HEK293 (cell line): ENCODE results near the gene AP2A1.

Experiments
- CTCF ChIA-PET: fragments of 350-600 bp; formaldehyde crosslinking; extraction: SDS; loops from one replicate; lab custom pipeline; 2021; ENCODE audit warnings: antibody characterized with exemption; lab: Yijun Ruan, JAX
- POLR2A ChIA-PET: fragments of 300-600 bp; formaldehyde crosslinking; extraction: SDS; loops from one replicate; lab custom pipeline; 2020; ENCODE audit warnings: antibody characterized with exemption, inconsistent platforms; lab: Yijun Ruan, JAX
- H3K27ac ChIP-seq: fragments of 200-500 bp; sonication (Bioruptor generic); 2 replicates; pipeline ENCODE4 v1.5.1; 2014; ENCODE audit warnings: low read depth, low read length, control low read depth, inconsistent platforms; ENCODE audit errors: extremely low read depth
- H3K36me3 ChIP-seq, 2 experiments: fragments of 200-500 bp in 1 of 2; sonication (Bioruptor generic) in 1 of 2; 1 replicate in 1 of 2; 2 replicates in 1 of 2; pipeline ENCODE4 v1.5.1; 2014 to 2017; ENCODE audit warnings: inconsistent platforms in 2 of 2, low read length in 2 of 2; ENCODE audit not compliant: control insufficient read depth in 2 of 2, insufficient read depth in 1 of 2
- H3K4me1 ChIP-seq: fragments of 200-500 bp; sonication (Bioruptor generic); 2 replicates; pipeline ENCODE4 v1.5.1; 2014; ENCODE audit warnings: mild to moderate bottlenecking, low read length, inconsistent platforms; ENCODE audit not compliant: control insufficient read depth, insufficient read depth
- H3K4me3 ChIP-seq: 2 replicates; pipeline ENCODE4 v1.5.1; 2011; ENCODE audit warnings: low read depth, mild to moderate bottlenecking, control low read depth, low read length, moderate library complexity
- H3K9me3 ChIP-seq: fragments of 200-500 bp; sonication (Bioruptor generic); 2 replicates; pipeline ENCODE4 v1.5.1; 2014; ENCODE audit warnings: low read depth, low read length, inconsistent platforms; ENCODE audit not compliant: control insufficient read depth, insufficient read depth
- HOXA7 ChIP-seq: sonication (generic); formaldehyde crosslinking; IDR thresholded peaks from 2 replicates; pipeline ENCODE4 v1.8.1; 2022; ENCODE audit warnings: missing genetic modification reagents, borderline replicate concordance
- OVOL3 ChIP-seq: fragments of 450-650 bp; formaldehyde crosslinking; IDR thresholded peaks from 2 replicates; pipeline ENCODE4 v1.5.1; 2016; ENCODE audit warnings: missing biosample characterization, missing genetic modification characterization
- SP7 ChIP-seq: fragments of 450-650 bp; formaldehyde crosslinking; IDR thresholded peaks from 2 replicates; pipeline ENCODE4 v1.5.1; 2016; ENCODE audit warnings: missing biosample characterization, missing genetic modification characterization
- ZIC2 ChIP-seq: fragments of 450-650 bp; formaldehyde crosslinking; IDR thresholded peaks from 2 replicates; pipeline ENCODE4 v1.5.1; 2016; ENCODE audit warnings: missing biosample characterization, missing genetic modification characterization
- ZNF10 ChIP-seq: fragments of 450-650 bp; formaldehyde crosslinking; IDR thresholded peaks from 2 replicates; pipeline ENCODE4 v1.5.1; 2017; ENCODE audit warnings: missing biosample characterization, missing genetic modification characterization
- ZNF121 ChIP-seq: fragments of 450-650 bp; formaldehyde crosslinking; IDR thresholded peaks from 2 replicates; pipeline ENCODE4 v1.5.1; 2016; ENCODE audit warnings: missing biosample characterization, missing genetic modification characterization
- ZNF184 ChIP-seq: fragments of 450-650 bp; IDR thresholded peaks from 2 replicates; pipeline ENCODE4 v1.5.1; 2018; ENCODE audit warnings: missing biosample characterization, mild to moderate bottlenecking, missing genetic modification characterization
- ZNF23 ChIP-seq: fragments of 450-650 bp; formaldehyde crosslinking; IDR thresholded peaks from 2 replicates; pipeline ENCODE4 v1.5.1; 2016; ENCODE audit warnings: missing biosample characterization, missing genetic modification characterization, borderline replicate concordance
- ZNF274 ChIP-seq, 2 experiments: fragments of 200-500 bp in 1 of 2; fragments of 450-650 bp in 1 of 2; sonication (Bioruptor generic) in 1 of 2; formaldehyde crosslinking in 1 of 2; IDR thresholded peaks; 2 replicates each; pipeline versions ENCODE4 v1.5.1 to v1.6.1; 2014 to 2016; ENCODE audit warnings: borderline replicate concordance in 1 of 2, inconsistent platforms in 1 of 2, low read length in 1 of 2, missing biosample characterization in 1 of 2, missing genetic modification characterization in 1 of 2
- ZNF292 ChIP-seq: fragments of 450-650 bp; formaldehyde crosslinking; IDR thresholded peaks from 2 replicates; pipeline ENCODE4 v1.5.1; 2016; ENCODE audit warnings: low read depth, missing biosample characterization, missing genetic modification characterization, borderline replicate concordance
- ZNF514 ChIP-seq: fragments of 450-650 bp; formaldehyde crosslinking; IDR thresholded peaks from 2 replicates; pipeline ENCODE4 v1.5.1; 2016; ENCODE audit warnings: missing biosample characterization, missing genetic modification characterization
- ZNF660 ChIP-seq: fragments of 450-650 bp; IDR thresholded peaks from 2 replicates; pipeline ENCODE4 v1.5.1; 2018; ENCODE audit warnings: missing biosample characterization, mild to moderate bottlenecking, missing genetic modification characterization
- ZNF704 ChIP-seq: fragments of 450-650 bp; formaldehyde crosslinking; IDR thresholded peaks from 2 replicates; pipeline ENCODE4 v1.5.1; 2016; ENCODE audit warnings: missing biosample characterization, missing genetic modification characterization
- ZNF747 ChIP-seq: fragments of 450-650 bp; formaldehyde crosslinking; IDR thresholded peaks from 2 replicates; pipeline ENCODE4 v1.5.1; 2016; ENCODE audit warnings: missing biosample characterization, missing genetic modification characterization
- ZNF843 ChIP-seq: fragments of 450-650 bp; formaldehyde crosslinking; IDR thresholded peaks from 2 replicates; pipeline ENCODE4 v1.5.1; 2016; ENCODE audit warnings: missing biosample characterization, missing genetic modification characterization
- TF ChIP-seq, protein P1 (sequence below): fragments of 450-650 bp; formaldehyde crosslinking; IDR thresholded peaks from 2 replicates; pipeline ENCODE4 v1.5.1; 2017; ENCODE audit warnings: missing biosample characterization, missing genetic modification characterization
- TF ChIP-seq, protein P2 (sequence below): fragments of 450-650 bp; formaldehyde crosslinking; IDR thresholded peaks from 2 replicates; pipeline ENCODE4 v1.5.1; 2016; ENCODE audit warnings: missing biosample characterization, missing genetic modification characterization

AP2A1 gene

DNA sequence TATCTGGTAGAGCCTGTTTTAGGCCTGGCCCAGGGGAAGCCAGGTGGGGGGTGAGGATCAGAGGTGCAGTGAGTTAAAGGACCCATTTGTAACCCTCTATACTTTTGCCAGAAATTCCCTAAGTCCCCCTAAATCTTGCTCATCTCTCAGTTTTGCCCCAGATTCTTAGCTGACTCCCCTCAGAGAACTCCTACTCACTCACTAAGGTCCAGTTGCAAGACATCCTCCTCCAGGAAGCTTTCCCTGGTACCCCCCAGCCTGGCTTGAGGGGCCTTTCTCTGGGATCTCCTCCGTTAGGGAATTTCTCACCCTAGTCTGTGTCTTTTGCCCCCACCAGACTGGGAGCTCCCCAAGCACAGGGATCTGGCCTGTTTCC, 5.6 kb upstream of the AP2A1 start:
- TF ChIP-seq ZNF292 (tag by site-specific recombination) (no peak), SP7 (tag by site-specific recombination) (no peak), ZNF704 (no peak), ZNF184 (no peak), ZNF660 (tag by site-specific recombination) (no peak), ZNF23 (tag by site-specific recombination) (no peak), ZNF843 (tag by site-specific recombination) (no peak), ZNF274 (IDR thresholded peaks at IDR 0.05; ENCODE audit: low read length) (no peak), ZNF274 (tag by site-specific recombination; IDR thresholded peaks at IDR 0.05; ENCODE audit: borderline replicate concordance) (peak; percentile 74; the same call in 1 of the 2 replicates)
- TF ChIP-seq, protein P1, sequence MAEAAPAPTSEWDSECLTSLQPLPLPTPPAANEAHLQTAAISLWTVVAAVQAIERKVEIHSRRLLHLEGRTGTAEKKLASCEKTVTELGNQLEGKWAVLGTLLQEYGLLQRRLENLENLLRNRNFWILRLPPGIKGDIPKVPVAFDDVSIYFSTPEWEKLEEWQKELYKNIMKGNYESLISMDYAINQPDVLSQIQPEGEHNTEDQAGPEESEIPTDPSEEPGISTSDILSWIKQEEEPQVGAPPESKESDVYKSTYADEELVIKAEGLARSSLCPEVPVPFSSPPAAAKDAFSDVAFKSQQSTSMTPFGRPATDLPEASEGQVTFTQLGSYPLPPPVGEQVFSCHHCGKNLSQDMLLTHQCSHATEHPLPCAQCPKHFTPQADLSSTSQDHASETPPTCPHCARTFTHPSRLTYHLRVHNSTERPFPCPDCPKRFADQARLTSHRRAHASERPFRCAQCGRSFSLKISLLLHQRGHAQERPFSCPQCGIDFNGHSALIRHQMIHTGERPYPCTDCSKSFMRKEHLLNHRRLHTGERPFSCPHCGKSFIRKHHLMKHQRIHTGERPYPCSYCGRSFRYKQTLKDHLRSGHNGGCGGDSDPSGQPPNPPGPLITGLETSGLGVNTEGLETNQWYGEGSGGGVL (tag by site-specific recombination), result no peak
- H3K27ac ChIP-seq, result no peak overlapping the region
- peaks cover 7% of the 10 kb centered on the region for H3K4me1 ChIP-seq
- no peaks in the 10 kb centered on the region for H3K36me3 ChIP-seq
- CTCF ChIA-PET, result interaction anchor here (0.6 kb wide), 1 partner anchor 36 kb away, joined by 3 read pairs; no protein-coding TSS in a partner anchor
- POLR2A ChIA-PET, result no interaction called here
- no peaks in the 10 kb centered on the region for H3K9me3 ChIP-seq
- no peak overlapping the region for H3K4me3 ChIP-seq

DNA sequence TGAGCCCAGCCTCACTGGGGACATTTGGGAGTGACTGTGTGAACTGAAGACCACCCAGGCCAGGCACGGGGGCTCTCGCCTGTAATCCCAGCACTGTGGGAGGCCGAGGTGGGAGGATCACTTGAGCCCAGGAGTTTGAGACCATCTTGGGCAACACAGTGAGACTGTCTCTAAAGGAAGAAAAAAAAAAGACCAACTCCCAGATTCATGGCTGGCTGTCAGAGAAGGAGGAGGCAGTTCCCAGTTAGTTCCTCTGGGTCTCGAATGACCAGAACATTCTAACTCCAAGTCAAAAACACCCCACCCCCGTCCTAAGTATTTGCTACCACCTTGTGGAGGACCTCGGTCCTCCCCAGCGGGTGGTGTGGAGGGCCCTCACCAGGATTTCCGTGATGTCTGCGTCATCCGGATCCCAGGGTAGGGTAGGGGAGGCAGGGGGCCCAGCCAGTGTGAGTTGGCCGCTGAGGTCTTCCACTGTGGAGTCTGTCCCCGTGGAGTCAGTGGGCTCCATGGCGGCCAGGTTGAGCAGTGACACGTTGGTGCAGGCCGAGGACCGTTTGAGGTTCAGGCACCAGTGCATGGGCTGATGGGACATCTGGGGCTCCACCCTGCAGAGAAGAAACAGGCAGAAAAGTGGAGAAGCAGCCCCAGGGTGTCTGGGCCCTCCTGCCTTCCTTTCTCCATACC, 5.0 kb upstream of the AP2A1 start:
- ChIA-PET CTCF (interaction anchor here (0.6 to 1.0 kb wide), 2 partner anchors 10 to 35 kb away, joined by 3 read pairs; no protein-coding TSS in a partner anchor), POLR2A (no interaction called here)
- TF ChIP-seq OVOL3 (tag by site-specific recombination) (no peak), ZNF514 (tag by site-specific recombination) (no peak), ZIC2 (tag by site-specific recombination) (peak; percentile 66)
- Histone ChIP-seq H3K4me3 (no peak overlapping the region), H3K27ac (no peak overlapping the region), H3K36me3 (no peaks in the 10 kb centered on the region), H3K9me3 (no peaks in the 10 kb centered on the region), H3K4me1 (peaks cover 7% of the 10 kb centered on the region)

DNA sequence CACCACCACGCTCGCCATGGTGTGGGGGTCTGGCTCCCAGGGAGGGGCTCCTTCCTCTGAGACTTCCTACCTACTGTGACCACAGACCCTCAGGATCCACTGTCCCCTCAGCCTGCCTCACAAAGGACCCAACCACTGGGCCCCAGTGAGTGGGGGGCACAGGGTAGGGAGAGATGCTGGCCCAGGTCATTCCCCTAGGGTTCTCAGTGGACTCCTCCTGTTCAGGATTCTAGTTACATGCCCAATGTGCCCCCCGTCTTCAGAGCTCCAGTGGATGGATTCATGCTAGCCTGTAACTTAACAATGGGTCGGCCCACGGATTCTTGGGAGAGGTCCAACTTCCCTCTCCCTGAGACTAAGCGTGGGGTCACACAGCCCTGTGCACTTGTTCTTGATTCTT, 3.6 kb upstream of the AP2A1 start, which contains the start of gene TSKS:
Gene TSKS (minus strand): TSS at position 77 of the 400 bp plus-strand sequence. CDS start 59 bp downstream, at position 18.
- H3K4me1 ChIP-seq, result peaks cover 16% of the 10 kb centered on the region
- H3K36me3 ChIP-seq, result no peaks in the 10 kb centered on the region
- ChIA-PET CTCF (interaction anchor here (0.6 to 0.7 kb wide), 2 partner anchors 30 to 70 kb away, joined by 3 read pairs; no protein-coding TSS in a partner anchor), POLR2A (no interaction called here)
- H3K27ac ChIP-seq, result no peak within 1 kb of the TSS
- TF ChIP-seq, protein P2, sequence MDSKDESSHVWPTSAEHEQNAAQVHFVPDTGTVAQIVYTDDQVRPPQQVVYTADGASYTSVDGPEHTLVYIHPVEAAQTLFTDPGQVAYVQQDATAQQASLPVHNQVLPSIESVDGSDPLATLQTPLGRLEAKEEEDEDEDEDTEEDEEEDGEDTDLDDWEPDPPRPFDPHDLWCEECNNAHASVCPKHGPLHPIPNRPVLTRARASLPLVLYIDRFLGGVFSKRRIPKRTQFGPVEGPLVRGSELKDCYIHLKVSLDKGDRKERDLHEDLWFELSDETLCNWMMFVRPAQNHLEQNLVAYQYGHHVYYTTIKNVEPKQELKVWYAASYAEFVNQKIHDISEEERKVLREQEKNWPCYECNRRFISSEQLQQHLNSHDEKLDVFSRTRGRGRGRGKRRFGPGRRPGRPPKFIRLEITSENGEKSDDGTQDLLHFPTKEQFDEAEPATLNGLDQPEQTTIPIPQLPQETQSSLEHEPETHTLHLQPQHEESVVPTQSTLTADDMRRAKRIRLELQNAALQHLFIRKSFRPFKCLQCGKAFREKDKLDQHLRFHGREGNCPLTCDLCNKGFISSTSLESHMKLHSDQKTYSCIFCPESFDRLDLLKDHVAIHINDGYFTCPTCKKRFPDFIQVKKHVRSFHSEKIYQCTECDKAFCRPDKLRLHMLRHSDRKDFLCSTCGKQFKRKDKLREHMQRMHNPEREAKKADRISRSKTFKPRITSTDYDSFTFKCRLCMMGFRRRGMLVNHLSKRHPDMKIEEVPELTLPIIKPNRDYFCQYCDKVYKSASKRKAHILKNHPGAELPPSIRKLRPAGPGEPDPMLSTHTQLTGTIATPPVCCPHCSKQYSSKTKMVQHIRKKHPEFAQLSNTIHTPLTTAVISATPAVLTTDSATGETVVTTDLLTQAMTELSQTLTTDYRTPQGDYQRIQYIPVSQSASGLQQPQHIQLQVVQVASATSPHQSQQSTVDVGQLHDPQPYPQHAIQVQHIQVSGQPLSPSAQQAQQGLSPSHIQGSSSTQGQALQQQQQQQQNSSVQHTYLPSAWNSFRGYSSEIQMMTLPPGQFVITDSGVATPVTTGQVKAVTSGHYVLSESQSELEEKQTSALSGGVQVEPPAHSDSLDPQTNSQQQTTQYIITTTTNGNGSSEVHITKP, result peak; percentile 97
- TF ChIP-seq HOXA7, result no peak
- TF ChIP-seq ZNF10 (tag by site-specific recombination), result no peak
- no peak for TF ChIP-seq ZNF747
- no peak for TF ChIP-seq ZNF121 (tag by site-specific recombination)
- H3K9me3 ChIP-seq, result no peaks in the 10 kb centered on the region
- no peak within 1 kb of the TSS for H3K4me3 ChIP-seq
